Muscle layer of colon (tissue), 2 donors: Measurements from ENCODE around the gene RIT2.

Experiments used
- H3K27ac ChIP-seq: one replicate; pipeline ENCODE4 v1.7.0; 2013; ENCODE audit warnings: low read depth, mild to moderate bottlenecking, low read length, moderate library complexity
- H3K27me3 ChIP-seq, 2 donors: one replicate each; pipeline ENCODE4 v1.7.0; 2013; ENCODE audit warnings: low read length in 2 of 2, mild to moderate bottlenecking in 2 of 2; ENCODE audit not compliant: insufficient read depth in 2 of 2, control insufficient read depth in 1 of 2
- H3K36me3 ChIP-seq: one replicate; pipeline ENCODE4 v1.7.0; 2013; ENCODE audit warnings: mild to moderate bottlenecking, low read length; ENCODE audit not compliant: insufficient read depth
- H3K4me1 ChIP-seq: one replicate; pipeline ENCODE4 v1.7.0; 2013; ENCODE audit warnings: mild to moderate bottlenecking, low read length; ENCODE audit not compliant: insufficient read depth
- H3K4me3 ChIP-seq, 2 donors: one replicate each; pipeline ENCODE4 v1.7.0; 2013; ENCODE audit warnings: low read length in 2 of 2, low read depth in 1 of 2, mild to moderate bottlenecking in 1 of 2, moderate library complexity in 1 of 2
- H3K9ac ChIP-seq: one replicate; pipeline ENCODE4 v1.7.0; 2013; ENCODE audit warnings: low read length
- H3K9me3 ChIP-seq: one replicate; pipeline ENCODE4 v1.7.0; 2013; ENCODE audit warnings: mild to moderate bottlenecking, low read length
- donor health status: abdominal sarcoma.
- donor health status: Adenocarcinoma of cecum.

Gene RIT2

DNA sequence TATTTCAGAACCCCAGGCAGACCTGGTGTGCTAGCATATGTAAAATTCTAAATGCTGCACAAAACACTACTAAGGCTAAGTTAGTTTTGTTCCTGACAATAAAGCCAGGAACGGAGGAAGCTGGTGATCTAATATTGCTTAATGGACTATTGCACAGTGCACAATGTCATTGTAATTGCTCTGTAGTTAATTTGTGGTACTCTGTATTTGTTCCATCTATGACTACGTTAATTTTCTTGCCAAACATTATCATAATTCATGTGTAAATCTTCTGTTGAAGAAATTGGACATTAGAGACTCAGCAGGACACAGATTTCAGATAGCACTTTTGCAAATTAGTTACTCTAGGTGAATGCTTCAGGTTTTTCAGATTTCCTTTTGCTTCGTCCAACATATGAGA lies 232.3 kb downstream of the RIT2 start:
- H3K36me3 ChIP-seq: no peaks in the 10 kb centered on the region
- H3K27ac ChIP-seq: no peak overlapping the region
- H3K27me3 ChIP-seq: no peaks in the 10 kb centered on the region
- H3K4me1 ChIP-seq: no peaks in the 10 kb centered on the region
- no peak overlapping the region for H3K4me3 ChIP-seq
- no peak overlapping the region for H3K9ac ChIP-seq
- no peaks in the 10 kb centered on the region for H3K9me3 ChIP-seq

DNA sequence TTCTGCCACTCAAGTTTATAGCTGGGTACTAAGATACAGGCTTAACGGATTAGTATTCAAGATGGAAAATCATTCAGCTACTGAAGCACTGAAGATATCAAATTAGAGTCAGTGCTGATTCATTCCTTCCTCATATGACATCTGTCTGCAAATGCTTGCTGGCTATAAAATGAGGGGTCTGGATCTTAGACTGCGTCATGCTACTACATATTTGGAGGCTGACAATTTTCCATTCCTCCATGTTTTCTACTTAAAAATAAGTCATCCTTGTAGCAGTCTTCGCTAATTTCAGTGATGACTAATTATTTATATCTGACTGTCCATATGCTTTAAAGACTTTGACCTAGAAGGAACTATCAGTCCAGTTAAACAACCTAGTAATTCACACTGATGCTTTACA lies 233.4 kb downstream of the RIT2 start:
- no peaks in the 10 kb centered on the region for H3K4me1 ChIP-seq
- no peaks in the 10 kb centered on the region for H3K9me3 ChIP-seq
- H3K27me3 ChIP-seq: no peaks in the 10 kb centered on the region
- H3K4me3 ChIP-seq: no peak overlapping the region
- no peak overlapping the region for H3K9ac ChIP-seq
- no peak overlapping the region for H3K27ac ChIP-seq
- no peaks in the 10 kb centered on the region for H3K36me3 ChIP-seq

DNA sequence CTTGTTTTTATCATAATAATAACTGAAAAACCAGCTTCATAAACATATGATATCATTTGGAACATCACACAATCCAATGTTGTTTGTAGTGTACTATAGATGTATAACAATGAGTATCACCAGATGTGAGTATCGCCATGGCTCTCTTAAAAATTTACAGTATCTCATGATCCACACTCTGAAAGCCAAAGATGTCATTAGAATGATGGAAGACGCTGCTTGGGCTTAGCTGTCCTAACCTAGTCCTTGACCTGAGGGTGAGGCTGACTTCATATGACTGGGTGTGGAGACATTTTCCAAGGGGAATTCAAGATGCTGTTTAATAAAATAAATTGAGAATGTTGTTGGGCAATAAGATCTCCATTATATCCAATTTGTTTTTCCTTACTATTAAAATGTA lies 242.6 kb downstream of the RIT2 start:
- Histone ChIP-seq H3K9me3 (no peaks in the 10 kb centered on the region), H3K27me3 (no peaks in the 10 kb centered on the region), H3K9ac (no peak overlapping the region), H3K4me3 (no peak overlapping the region), H3K36me3 (no peaks in the 10 kb centered on the region), H3K27ac (no peak overlapping the region), H3K4me1 (no peaks in the 10 kb centered on the region)

DNA sequence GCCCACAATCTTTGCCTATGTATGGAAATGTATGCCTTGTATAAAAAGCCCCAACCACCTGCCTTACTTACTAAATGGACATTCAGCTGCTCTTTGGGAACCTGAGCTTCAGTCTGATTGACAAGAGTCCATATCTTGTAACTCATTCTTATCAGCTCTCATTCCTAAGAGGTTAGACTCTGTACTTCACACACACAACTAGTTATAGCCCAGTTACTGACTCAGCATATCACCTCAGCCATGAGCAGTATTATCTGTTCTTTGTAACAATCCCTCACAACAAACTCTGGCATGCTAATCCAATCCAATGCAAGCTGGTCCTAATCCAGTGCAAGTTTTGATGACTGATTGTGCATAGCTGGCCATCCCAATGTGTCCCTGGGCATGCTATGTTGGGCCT lies 250.6 kb downstream of the RIT2 start:
- Histone ChIP-seq H3K4me3 (no peak overlapping the region), H3K9me3 (no peaks in the 10 kb centered on the region), H3K36me3 (no peaks in the 10 kb centered on the region), H3K4me1 (no peaks in the 10 kb centered on the region), H3K27ac (no peak overlapping the region), H3K27me3 (no peaks in the 10 kb centered on the region), H3K9ac (no peak overlapping the region)

DNA sequence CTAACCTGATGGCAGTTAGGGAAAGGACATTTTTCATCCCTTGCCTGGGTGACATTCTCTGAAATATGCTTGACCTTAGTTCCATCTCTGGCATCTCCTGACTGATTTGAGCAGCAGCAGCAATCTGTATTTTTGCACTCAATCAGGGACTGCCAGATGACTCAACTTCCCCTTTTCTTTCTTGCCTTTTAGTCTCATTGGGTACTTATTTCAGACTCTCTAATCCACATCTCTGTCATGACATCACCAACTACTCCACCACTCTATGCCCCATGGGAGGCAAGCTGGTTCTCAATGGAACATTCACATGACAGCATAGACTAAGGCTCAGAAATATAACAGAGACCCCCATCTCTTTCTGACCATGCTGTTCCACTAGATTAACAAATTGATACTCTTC lies 254.2 kb downstream of the RIT2 start:
- Histone ChIP-seq H3K4me1 (no peaks in the 10 kb centered on the region), H3K27ac (no peak overlapping the region), H3K36me3 (no peaks in the 10 kb centered on the region)

DNA sequence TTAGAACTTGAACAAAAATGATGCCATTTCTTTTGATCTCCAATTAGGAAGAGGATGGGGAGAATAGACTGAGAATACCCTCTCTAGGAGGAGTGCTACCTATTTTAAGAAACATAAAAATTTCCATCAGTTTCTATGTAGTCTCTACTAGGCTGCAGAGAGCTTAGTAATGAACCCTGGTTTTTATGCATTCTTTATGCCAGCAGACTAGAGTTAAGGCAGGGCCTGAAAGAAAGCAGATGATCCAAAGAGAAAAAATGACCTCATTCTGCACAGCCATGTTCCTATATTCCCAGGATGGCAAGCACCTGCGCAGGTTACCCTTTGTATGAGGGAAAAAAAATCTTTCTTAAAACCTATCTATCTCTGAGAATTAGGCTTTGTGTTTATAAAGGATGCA lies 254.9 kb downstream of the RIT2 start:
- Histone ChIP-seq H3K36me3 (no peaks in the 10 kb centered on the region), H3K9ac (no peak overlapping the region), H3K27me3 (no peaks in the 10 kb centered on the region), H3K27ac (no peak overlapping the region), H3K9me3 (no peaks in the 10 kb centered on the region), H3K4me3 (no peak overlapping the region), H3K4me1 (no peaks in the 10 kb centered on the region)

More for the DNA sequence above, 254.2 kb downstream of the RIT2 start:
- Histone ChIP-seq H3K9me3 (no peaks in the 10 kb centered on the region), H3K9ac (no peak overlapping the region), H3K4me3 (no peak overlapping the region), H3K27me3 (no peaks in the 10 kb centered on the region)

DNA sequence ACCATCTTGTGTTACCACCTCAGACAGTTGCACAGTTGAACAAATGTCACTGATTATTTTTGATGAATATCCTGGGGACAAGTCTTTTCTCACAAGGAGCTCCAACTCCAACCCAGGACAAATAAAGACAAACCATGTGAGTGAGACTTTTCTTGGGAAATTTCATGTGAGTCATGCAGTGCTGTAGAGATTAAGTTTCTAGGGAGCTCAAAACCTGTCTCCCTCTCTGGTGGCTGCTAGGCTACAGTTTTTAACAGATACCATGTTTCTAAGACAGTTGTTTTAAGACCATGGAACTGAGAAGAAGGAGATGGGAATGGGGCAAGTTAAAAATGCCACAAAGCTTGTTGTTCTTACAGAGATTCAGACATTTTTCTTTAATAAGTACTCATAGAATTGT lies 255.5 kb downstream of the RIT2 start:
- Histone ChIP-seq H3K4me3 (no peak overlapping the region), H3K9me3 (no peaks in the 10 kb centered on the region), H3K27me3 (no peaks in the 10 kb centered on the region), H3K4me1 (no peaks in the 10 kb centered on the region), H3K9ac (no peak overlapping the region), H3K36me3 (no peaks in the 10 kb centered on the region), H3K27ac (no peak overlapping the region)

DNA sequence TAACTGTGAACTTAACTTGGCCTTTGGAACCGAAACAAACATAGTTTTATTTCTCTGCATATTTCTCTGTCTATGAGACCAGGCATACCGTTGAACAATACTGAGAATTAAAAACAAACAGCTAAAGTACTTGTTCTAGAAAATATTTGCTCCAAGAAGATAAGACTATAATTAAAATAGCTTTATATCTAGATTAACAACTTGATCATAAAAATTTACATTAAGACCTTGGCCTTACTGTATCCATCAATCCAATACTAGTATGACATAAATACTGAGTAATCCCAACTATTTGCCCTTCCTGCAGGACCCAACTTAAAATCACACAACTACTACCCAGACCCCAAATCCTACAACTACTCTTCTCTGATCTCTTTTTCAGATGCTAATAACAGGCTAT lies 260.9 kb downstream of the RIT2 start:
- Histone ChIP-seq H3K9ac (no peak overlapping the region), H3K9me3 (no peaks in the 10 kb centered on the region), H3K27ac (no peak overlapping the region)

DNA sequence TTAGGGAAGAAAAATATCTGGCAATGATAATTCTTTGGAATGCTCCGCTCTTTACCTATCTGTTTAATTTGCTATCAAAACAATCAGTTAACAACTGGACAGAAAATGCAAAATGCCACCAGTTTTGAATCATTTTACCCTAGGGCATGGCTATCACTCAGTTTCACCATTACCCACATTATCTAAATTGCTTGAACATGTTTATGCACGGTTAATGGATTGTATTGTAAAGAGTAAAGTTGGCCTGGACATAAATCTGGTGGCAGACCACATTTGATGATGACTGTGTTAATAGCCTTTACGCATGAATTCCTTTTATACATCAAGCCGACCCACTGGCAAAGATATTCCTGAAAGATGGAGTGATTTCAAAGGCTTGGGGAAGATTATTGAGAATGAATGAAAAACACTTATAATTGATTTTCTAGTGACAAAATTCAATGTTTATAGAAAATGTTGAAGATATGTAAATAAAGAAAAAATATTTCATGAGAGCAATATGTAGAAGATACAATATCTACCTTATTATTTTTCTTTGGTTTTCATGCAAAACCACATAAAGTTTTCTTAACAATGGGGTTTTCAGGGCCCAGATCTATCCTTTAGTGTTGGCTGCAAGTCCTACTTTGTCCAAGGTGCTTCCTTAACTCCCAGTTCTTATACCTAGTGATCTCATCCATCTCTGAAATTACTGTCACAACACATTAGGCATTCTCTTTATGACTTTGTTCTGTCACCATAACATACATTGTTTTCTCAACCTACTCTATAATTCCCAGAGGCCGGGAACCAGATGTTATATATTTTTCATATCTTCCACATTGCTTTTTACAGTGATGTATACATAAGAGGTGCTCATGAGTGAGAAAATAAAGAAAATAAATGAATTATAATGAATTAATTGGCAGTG lies 265.1 kb downstream of the RIT2 start:
- no peaks in the 10 kb centered on the region for H3K27me3 ChIP-seq
- H3K9ac ChIP-seq: no peak overlapping the region
- H3K27ac ChIP-seq: no peak overlapping the region
- no peak overlapping the region for H3K4me3 ChIP-seq
- no peaks in the 10 kb centered on the region for H3K9me3 ChIP-seq
- no peaks in the 10 kb centered on the region for H3K36me3 ChIP-seq
- H3K4me1 ChIP-seq: no peaks in the 10 kb centered on the region

More for the DNA sequence above, 260.9 kb downstream of the RIT2 start:
- H3K4me1 ChIP-seq: no peaks in the 10 kb centered on the region
- H3K27me3 ChIP-seq: no peaks in the 10 kb centered on the region
- H3K4me3 ChIP-seq: no peak overlapping the region
- no peaks in the 10 kb centered on the region for H3K36me3 ChIP-seq

DNA sequence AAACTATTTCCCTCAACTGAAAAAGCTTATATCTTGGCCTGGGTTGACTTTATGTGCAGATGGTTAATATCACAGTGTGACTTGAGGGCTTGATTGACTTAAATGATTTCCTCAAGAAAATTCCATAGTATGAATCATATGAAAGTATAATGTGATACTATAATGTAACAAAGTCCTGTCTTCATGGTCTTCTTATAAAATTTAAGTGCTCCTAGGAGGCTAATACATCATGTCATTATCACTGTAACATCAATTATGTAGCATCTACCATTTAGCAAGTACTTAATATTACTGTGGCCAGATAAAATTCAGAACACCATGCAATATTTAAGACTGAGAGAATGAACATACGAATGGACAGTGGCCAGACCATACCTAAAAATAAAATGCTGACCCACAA lies 276.1 kb downstream of the RIT2 start:
- H3K36me3 ChIP-seq: no peaks in the 10 kb centered on the region
- no peaks in the 10 kb centered on the region for H3K9me3 ChIP-seq
- no peak overlapping the region for H3K9ac ChIP-seq
- no peaks in the 10 kb centered on the region for H3K27me3 ChIP-seq
- H3K4me3 ChIP-seq: no peak overlapping the region
- no peaks in the 10 kb centered on the region for H3K4me1 ChIP-seq
- no peak overlapping the region for H3K27ac ChIP-seq

DNA sequence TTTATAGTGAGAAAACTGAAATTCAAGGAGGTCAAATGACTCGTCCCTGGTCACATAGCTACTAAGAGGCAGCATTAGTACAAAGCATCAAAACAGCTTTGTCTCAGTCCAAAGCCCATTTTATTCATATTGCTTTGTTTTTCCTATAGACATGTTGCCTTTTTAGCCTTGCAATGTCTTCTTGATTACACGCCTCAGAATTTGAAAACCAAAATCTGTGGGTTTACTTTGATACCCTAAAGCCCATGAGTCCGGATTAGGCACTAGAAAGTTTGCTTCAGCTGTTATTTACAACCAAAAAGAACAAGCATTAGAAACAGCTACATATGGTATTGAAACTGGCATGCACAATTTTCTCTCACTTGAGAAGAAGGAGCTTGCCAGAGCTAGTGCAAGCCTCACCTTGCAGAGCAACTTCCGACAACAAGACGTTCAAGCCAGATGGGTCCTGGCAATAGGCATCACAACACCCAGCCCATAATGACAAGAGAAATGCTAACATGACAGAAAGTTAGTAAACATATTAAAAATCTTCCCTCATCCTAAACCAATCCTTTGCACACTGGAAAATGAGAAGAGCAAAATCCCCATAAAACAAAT lies 276.8 kb downstream of the RIT2 start:
- H3K4me3 ChIP-seq: no peak overlapping the region
- H3K9ac ChIP-seq: no peak overlapping the region
- H3K9me3 ChIP-seq: no peaks in the 10 kb centered on the region
- H3K4me1 ChIP-seq: no peaks in the 10 kb centered on the region
- no peaks in the 10 kb centered on the region for H3K36me3 ChIP-seq
- H3K27me3 ChIP-seq: no peaks in the 10 kb centered on the region
- no peak overlapping the region for H3K27ac ChIP-seq

DNA sequence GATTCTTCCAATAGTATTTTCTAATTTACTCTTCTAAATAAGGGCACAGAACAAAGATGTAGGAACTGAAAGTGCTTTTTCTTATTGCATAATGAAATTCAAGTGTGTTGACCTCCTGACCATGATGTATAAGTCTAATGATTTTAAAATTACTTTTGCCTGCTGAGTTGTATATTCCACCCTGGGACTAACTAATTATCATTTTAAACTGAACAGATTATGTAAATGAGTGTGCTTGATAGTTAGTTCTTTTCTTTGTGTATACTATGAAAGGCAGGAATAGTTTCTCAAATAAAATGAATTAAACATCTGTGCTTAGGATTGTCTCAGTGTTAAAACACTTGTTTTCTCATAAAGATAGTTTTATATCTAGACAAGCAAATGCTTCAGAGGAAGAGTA lies 284.5 kb downstream of the RIT2 start:
- Histone ChIP-seq H3K27me3 (no peaks in the 10 kb centered on the region), H3K9ac (no peak overlapping the region), H3K9me3 (no peaks in the 10 kb centered on the region), H3K27ac (no peak overlapping the region), H3K4me1 (no peaks in the 10 kb centered on the region), H3K36me3 (no peaks in the 10 kb centered on the region), H3K4me3 (no peak overlapping the region)
